K562 (cell line): ENCODE measurements around the gene ZBTB20. TPM values are rescaled to one million over a fixed set of nuclear protein-coding genes. Genes with fewer than 3 reads are reported as not detected.

ENCODE experiments used
- ATAC-seq: fragments of 200-7000 bp; cut with Tn5 transposase; 3 replicates; pipeline ENCODE4 v1.9.1; 2020; ENCODE audit warnings: moderate library complexity
- BruUV-seq: library from RNA; stranded (reverse); fragments of 400-500 nt; replicated peaks from 2 replicates; lab custom pipeline; 2021; lab: Mats Ljungman, UMichigan
- CTCF ChIA-PET: fragments of 300-600 bp; formaldehyde crosslinking; extraction: SDS; loops from one replicate; lab custom pipeline; 2021; ENCODE audit warnings: low intra/inter-chr PET ratio; lab: Yijun Ruan, JAX
- POLR2A ChIA-PET: fragments of 300-600, 350-650 bp; sonication (Branson Sonifier 250); formaldehyde crosslinking; extraction: SDS; loops from one replicate; lab custom pipeline; 2021; ENCODE audit warnings: antibody characterized with exemption, inconsistent platforms; lab: Yijun Ruan, JAX
- DNase-seq, 4 experiments: peaks; one replicate each; pipeline versions ENCODE4 v3.0.0 to v3.0.0-alpha.2; 2011 to 2018; ENCODE audit warnings: low spot score in 3 of 4, mixed read lengths in 3 of 4; ENCODE audit errors: extremely low read depth in 1 of 4
- FAIRE-seq: peaks from 2 replicates; lab custom pipeline; 2011; peaks lifted over from hg19 to GRCh38; lab: Jason Lieb, UNC
- H2AFZ ChIP-seq: 2 replicates; pipeline ENCODE4 v1.6.0; 2011; ENCODE audit warnings: low read depth, low read length, control low read depth, inconsistent platforms
- H3K27ac ChIP-seq: fragments of 200-600 bp; 3 replicates; pipeline ENCODE4 v1.8.0; 2011; ENCODE audit warnings: low read depth, mild to moderate bottlenecking, control low read depth, inconsistent platforms, low read length, moderate library complexity, mixed read lengths; ENCODE audit errors: extremely low read depth
- H3K27me3 ChIP-seq, 2 experiments: fragments of 300-600 bp in 1 of 2; 2 replicates in 1 of 2; 3 replicates in 1 of 2; pipeline versions ENCODE4 v1.6.0 to v1.8.0; 2011; ENCODE audit warnings: inconsistent platforms in 2 of 2, low read length in 2 of 2, mild to moderate bottlenecking in 1 of 2, mixed read lengths in 1 of 2, moderate library complexity in 1 of 2; ENCODE audit not compliant: control insufficient read depth in 2 of 2, insufficient read depth in 2 of 2
- H3K36me3 ChIP-seq: fragments of 300-600 bp; 3 replicates; pipeline ENCODE4 v1.8.0; 2011; ENCODE audit warnings: mild to moderate bottlenecking, low read length, inconsistent platforms; ENCODE audit not compliant: control insufficient read depth, insufficient read depth
- H3K4me1 ChIP-seq, 2 experiments: fragments of 200-600 bp in 1 of 2; replicated peaks in 1 of 2; 2 replicates in 1 of 2; 3 replicates in 1 of 2; pipeline versions ENCODE4 v1.5.1 to v1.8.0; 2011; ENCODE audit warnings: inconsistent platforms in 2 of 2, low read length in 2 of 2, mild to moderate bottlenecking in 1 of 2, mixed read lengths in 1 of 2, moderate library complexity in 1 of 2; ENCODE audit not compliant: control insufficient read depth in 2 of 2, insufficient read depth in 2 of 2
- H3K4me2 ChIP-seq: 2 replicates; pipeline ENCODE4 v1.6.1; 2011; ENCODE audit warnings: low read length, control low read depth, inconsistent platforms, mixed read lengths; ENCODE audit not compliant: insufficient read depth
- H3K4me3 ChIP-seq: fragments of 200-600 bp; sonication (generic), shearing (Covaris generic); 2 replicates; pipeline ENCODE4 v1.5.1; 2016; ENCODE audit warnings: control low read depth, inconsistent platforms
- H3K79me2 ChIP-seq: fragments of 200-600 bp; 3 replicates; pipeline ENCODE4 v1.8.0; 2011; ENCODE audit warnings: low read length, inconsistent platforms; ENCODE audit not compliant: control insufficient read depth, insufficient read depth
- H3K9ac ChIP-seq, 2 experiments: 2 replicates each; pipeline versions ENCODE4 v1.6.0 to v1.6.1; 2011; ENCODE audit warnings: low read depth in 2 of 2, low read length in 2 of 2, control low read depth in 1 of 2, inconsistent platforms in 1 of 2, mild to moderate bottlenecking in 1 of 2, mixed read lengths in 1 of 2; ENCODE audit not compliant: insufficient read depth in 1 of 2
- H3K9me1 ChIP-seq: one replicate; pipeline ENCODE4 v1.6.0; 2011; ENCODE audit warnings: inconsistent platforms, mild to moderate bottlenecking, low read length, moderate library complexity; ENCODE audit not compliant: control insufficient read depth, insufficient read depth
- H3K9me3 ChIP-seq: replicated peaks from 2 replicates; pipeline ENCODE4 v1.5.1; 2011; ENCODE audit warnings: low read depth, low read length, inconsistent platforms; ENCODE audit not compliant: control insufficient read depth, insufficient read depth
- H4K20me1 ChIP-seq: replicated peaks from 2 replicates; pipeline ENCODE4 v1.6.1; 2011; ENCODE audit warnings: low read length, inconsistent platforms, mixed read lengths; ENCODE audit not compliant: control insufficient read depth, insufficient read depth
- EGR1 ChIP-seq: fragments of 450-650 bp; conservative IDR thresholded peaks from 2 replicates; pipeline ENCODE4 v1.6.1; 2017; ENCODE audit warnings: mild to moderate bottlenecking
- RFX7 ChIP-seq: fragments of 250-450 bp; sonication (Bioruptor Pico); IDR thresholded peaks from 2 replicates; pipeline ENCODE4 v1.5.1; 2021; ENCODE audit warnings: mild to moderate bottlenecking
- XRCC4 ChIP-seq: IDR thresholded peaks from one replicate; pipeline ENCODE4 v1.6.1; 2011; ENCODE audit not compliant: insufficient read depth, insufficient read length; ENCODE audit errors: extremely low read depth
- whole genome bisulfite sequencing: fragments of 100-300 bp; shearing (Covaris generic); methylation state at CpG from one replicate; pipeline ENCODE4 v1.1.6; 2016; ENCODE audit warnings: low coverage, mixed read lengths; ENCODE audit not compliant: insufficient coverage; ENCODE audit errors: missing lambda C conversion rate; 5-methylcytosine and 5-hydroxymethylcytosine counted together
- in situ Hi-C: fragments of 300-500 bp; cut with MboI; formaldehyde crosslinking; loops from 4 replicates; pipeline ENCODE4 v1.15.0; 2018; ENCODE audit warnings: inconsistent platforms, mixed read lengths
- intact Hi-C: fragments of 100-400 bp; cut with micrococcal nuclease; formaldehyde crosslinking; loops from 2 replicates; pipeline ENCODE4 v1.14.2; 2022
- polyA plus RNA-seq, 8 experiments: library from polyadenylated mRNA; depleted of rRNA in 4 of 8; stranded (reverse) in 5 of 8; unstranded in 3 of 8; fragments of >200 nt; fragmentation: Nextera tagmentation in 2 of 8; fragmentation: Illumina TruSeq in 1 of 8; extraction: Ambion mirVana in 2 of 8; extraction: Trizol in 1 of 8; gene quantifications; 2 replicates each; pipeline versions ENCODE4 v1.2.1 to v1.2.3, GENCODE V29; 2011 to 2014; ENCODE audit warnings: inconsistent platforms in 1 of 8, missing spikeins in 1 of 8
- total RNA-seq, 7 experiments: library from RNA; depleted of rRNA in 6 of 7; stranded (reverse); fragments of >200 nt in 6 of 7; fragmentation: Illumina TruSeq in 2 of 7; extraction: Trizol in 2 of 7; gene quantifications; 2 replicates each; pipeline versions ENCODE4 v1.2.1 to v1.2.3, GENCODE V29; 2011 to 2021; ENCODE audit warnings: low replicate concordance in 1 of 7
- TF ChIP-seq, protein P1 (sequence below): fragments of 450-650 bp; conservative IDR thresholded peaks from 2 replicates; pipeline ENCODE4 v1.6.1; 2016; ENCODE audit warnings: missing genetic modification characterization, low read depth, mild to moderate bottlenecking, control low read depth, missing compliant biosample characterization

The ZBTB20 gene
- total and polyA plus RNA-seq, 9 of the 15 experiments (the other 6 are each of a cell fraction or from before 2014, with no cell fraction given): 0.17 to 1.7 (median 0.45) TPM

DNA sequence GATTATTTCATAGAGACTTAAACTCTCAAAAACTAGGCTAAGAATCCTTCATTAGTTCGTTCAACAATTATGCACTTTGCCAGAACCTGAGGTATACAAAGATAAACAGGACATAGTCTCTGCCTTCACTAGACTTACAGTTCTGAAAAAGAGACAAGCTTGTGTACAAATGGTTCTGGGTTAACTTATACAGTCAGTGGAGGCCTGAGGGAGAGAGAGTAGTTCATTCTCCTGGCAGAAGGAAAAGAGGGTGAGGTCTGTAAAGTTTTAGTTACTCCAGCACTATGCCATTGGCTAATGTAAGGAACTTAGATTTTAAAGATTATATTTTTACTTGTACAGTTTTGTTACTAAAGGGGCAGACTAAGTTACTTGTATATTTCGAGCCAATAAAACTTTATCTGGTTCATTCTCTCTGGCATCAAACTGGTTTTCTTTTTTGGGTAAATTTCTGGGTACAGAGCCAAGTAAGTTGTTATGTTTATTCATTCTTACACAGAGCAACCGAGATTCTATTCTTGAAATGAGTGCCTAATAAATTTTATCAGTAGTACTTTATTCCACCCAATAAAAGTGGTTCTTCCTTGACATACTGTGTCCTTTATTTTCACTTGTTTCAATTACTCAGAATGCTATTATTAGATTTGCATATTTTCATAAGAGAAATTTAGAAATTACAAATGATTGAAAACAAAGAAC is 574.6 kb downstream of the ZBTB20 start:
- Histone ChIP-seq H3K9ac (no peak overlapping the region), H3K27ac (no peak overlapping the region), H3K4me3 (no peak overlapping the region), H3K36me3 (no peaks in the 10 kb centered on the region), H3K4me2 (no peak overlapping the region), H3K9me3 (no peaks in the 10 kb centered on the region), H3K9me1 (no peaks in the 10 kb centered on the region), H4K20me1 (no peaks in the 10 kb centered on the region), H2AFZ (no peak overlapping the region), H3K79me2 (no peaks in the 10 kb centered on the region), H3K27me3 (no peaks in the 10 kb centered on the region), H3K4me1 (no peaks in the 10 kb centered on the region)
- DNase-seq (no peak), ATAC-seq (no peak), FAIRE-seq (no peak)
- BruUV-seq: no TSS peak
- WGBS: 6% methylated on average over 3 of the region's 3 CpGs
- intact Hi-C loops (no loop called here), in situ Hi-C loops (no loop called here)
- ChIA-PET CTCF (no interaction called here), POLR2A (no interaction called here)
- TF ChIP-seq, protein P1, sequence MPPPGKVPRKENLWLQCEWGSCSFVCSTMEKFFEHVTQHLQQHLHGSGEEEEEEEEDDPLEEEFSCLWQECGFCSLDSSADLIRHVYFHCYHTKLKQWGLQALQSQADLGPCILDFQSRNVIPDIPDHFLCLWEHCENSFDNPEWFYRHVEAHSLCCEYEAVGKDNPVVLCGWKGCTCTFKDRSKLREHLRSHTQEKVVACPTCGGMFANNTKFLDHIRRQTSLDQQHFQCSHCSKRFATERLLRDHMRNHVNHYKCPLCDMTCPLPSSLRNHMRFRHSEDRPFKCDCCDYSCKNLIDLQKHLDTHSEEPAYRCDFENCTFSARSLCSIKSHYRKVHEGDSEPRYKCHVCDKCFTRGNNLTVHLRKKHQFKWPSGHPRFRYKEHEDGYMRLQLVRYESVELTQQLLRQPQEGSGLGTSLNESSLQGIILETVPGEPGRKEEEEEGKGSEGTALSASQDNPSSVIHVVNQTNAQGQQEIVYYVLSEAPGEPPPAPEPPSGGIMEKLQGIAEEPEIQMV (tag): no peak
- no peak for TF ChIP-seq EGR1
- TF ChIP-seq RFX7: no peak
- TF ChIP-seq XRCC4: no peak
